ENCODE results near the gene KRT80. TPM values are rescaled to one million over a fixed set of nuclear protein-coding genes. Genes with fewer than 3 reads are reported as not detected.

Gene KRT80
- total RNA-seq, 2 experiments from 2014 or later: not detected

GRCh38 chr12:52169886-52170285 lies 21.9 kb downstream of the KRT80 start:
- H3K27ac Mint-ChIP-seq: no peak overlapping the region
- peaks cover 9% of the 10 kb centered on the region for H3K4me1 Mint-ChIP-seq
- H3K27me3 Mint-ChIP-seq: no peaks in the 10 kb centered on the region
- no peak for ATAC-seq
- no peak overlapping the region for H3K4me3 Mint-ChIP-seq
- no peaks in the 10 kb centered on the region for H3K36me3 Mint-ChIP-seq
- DNase-seq: no peak
- H3K9me3 Mint-ChIP-seq (ENCODE audit: low read depth): no peaks in the 10 kb centered on the region
- CTCF ChIA-PET: interaction anchor here (0.9 to 2.8 kb wide), 3 partner anchors 13 to 109 kb away, joined by 3 to 13 read pairs (median 3); no protein-coding TSS in a partner anchor

- CTCF ChIA-PET: interaction anchor here (1.1 to 1.5 kb wide), 2 partner anchors 45 to 111 kb away, joined by 5 read pairs; no protein-coding TSS in a partner anchor
- ATAC-seq (no peak), DNase-seq (no peak)
- Mint-ChIP-seq H3K9me3 (ENCODE audit: low read depth) (no peaks in the 10 kb centered on the region), H3K27me3 (no peaks in the 10 kb centered on the region), H3K4me1 (peaks cover 13% of the 10 kb centered on the region), H3K36me3 (no peaks in the 10 kb centered on the region), H3K4me3 (no peak overlapping the region), H3K27ac (no peak overlapping the region)
Observed at GRCh38 chr12:52168019-52168717, 23.6 kb downstream of the KRT80 start.

GRCh38 chr12:52167526-52167925 lies 24.3 kb downstream of the KRT80 start:
- no peak overlapping the region for H3K27ac Mint-ChIP-seq
- CTCF ChIA-PET: interaction anchor here (1.0 to 3.0 kb wide), 4 partner anchors 11 to 717 kb away, joined by 4 to 11 read pairs (median 5); no protein-coding TSS in a partner anchor
- peaks cover 16% of the 10 kb centered on the region for H3K4me1 Mint-ChIP-seq
- no peak for ATAC-seq
- no peaks in the 10 kb centered on the region for H3K27me3 Mint-ChIP-seq
- no peak for DNase-seq
- H3K4me3 Mint-ChIP-seq: no peak overlapping the region
- no peaks in the 10 kb centered on the region for H3K9me3 Mint-ChIP-seq (ENCODE audit: low read depth)
- H3K36me3 Mint-ChIP-seq: no peaks in the 10 kb centered on the region

GRCh38 chr12:52166672-52167071 lies 25.1 kb downstream of the KRT80 start:
- Mint-ChIP-seq H3K9me3 (ENCODE audit: low read depth) (no peaks in the 10 kb centered on the region), H3K27ac (no peak overlapping the region), H3K4me1 (peaks cover 25% of the 10 kb centered on the region), H3K4me3 (no peak overlapping the region), H3K27me3 (no peaks in the 10 kb centered on the region), H3K36me3 (no peaks in the 10 kb centered on the region)
- CTCF ChIA-PET: interaction anchor here (1.0 to 3.0 kb wide), 5 partner anchors 10 to 718 kb away, joined by 4 to 11 read pairs (median 5); no protein-coding TSS in a partner anchor
- DNase-seq (no peak), ATAC-seq (no peak)

GRCh38 chr12:52165096-52165855 lies 26.5 kb downstream of the KRT80 start:
- Mint-ChIP-seq H3K27me3 (no peaks in the 10 kb centered on the region), H3K4me3 (no peak overlapping the region), H3K9me3 (ENCODE audit: low read depth) (no peaks in the 10 kb centered on the region), H3K27ac (no peak overlapping the region), H3K36me3 (no peaks in the 10 kb centered on the region), H3K4me1 (peaks cover 33% of the 10 kb centered on the region)
- DNase-seq: no peak
- CTCF ChIA-PET: interaction anchor here (1.0 to 3.0 kb wide), 4 partner anchors 8 to 150 kb away, joined by 3 to 11 read pairs (median 4); no protein-coding TSS in a partner anchor
- no peak for ATAC-seq

GRCh38 chr12:52164624-52165023 lies 27.2 kb downstream of the KRT80 start:
- peaks cover 33% of the 10 kb centered on the region for H3K4me1 Mint-ChIP-seq

GRCh38 chr12:52162981-52163380 lies 28.8 kb downstream of the KRT80 start:
- Mint-ChIP-seq H3K9me3 (ENCODE audit: low read depth) (no peaks in the 10 kb centered on the region), H3K4me3 (no peak overlapping the region), H3K27ac (no peak overlapping the region), H3K4me1 (peaks cover 33% of the 10 kb centered on the region), H3K36me3 (no peaks in the 10 kb centered on the region), H3K27me3 (no peaks in the 10 kb centered on the region)
- DNase-seq (no peak), ATAC-seq (no peak)
- CTCF ChIA-PET: interaction anchor here (0.8 to 1.1 kb wide), 2 partner anchors 165 to 708 kb away, joined by 3 to 4 read pairs; no protein-coding TSS in a partner anchor

More at GRCh38 chr12:52164624-52165023, 27.2 kb downstream of the KRT80 start:
- Mint-ChIP-seq H3K27me3 (no peaks in the 10 kb centered on the region), H3K27ac (no peak overlapping the region), H3K36me3 (no peaks in the 10 kb centered on the region), H3K4me3 (no peak overlapping the region), H3K9me3 (ENCODE audit: low read depth) (no peaks in the 10 kb centered on the region)
- ATAC-seq (no peak), DNase-seq (no peak)
- CTCF ChIA-PET: interaction anchor here (1.9 to 3.0 kb wide), 2 partner anchors 8 to 57 kb away, joined by 5 to 11 read pairs; no protein-coding TSS in a partner anchor

GRCh38 chr12:52160200-52160599 lies 31.6 kb downstream of the KRT80 start:
- Mint-ChIP-seq H3K4me1 (peaks cover 32% of the 10 kb centered on the region), H3K36me3 (no peaks in the 10 kb centered on the region), H3K4me3 (no peak overlapping the region), H3K27me3 (no peaks in the 10 kb centered on the region), H3K9me3 (ENCODE audit: low read depth) (no peaks in the 10 kb centered on the region), H3K27ac (no peak overlapping the region)
- no peak for DNase-seq
- no peak for ATAC-seq
- CTCF ChIA-PET: interaction anchor here (0.8 to 1.7 kb wide), 3 partner anchors 134 to 719 kb away, joined by 3 to 5 read pairs (median 3); no protein-coding TSS in a partner anchor

- ATAC-seq: no peak
- CTCF ChIA-PET: interaction anchor here (0.6 to 3.6 kb wide), 20 partner anchors 9 to 727 kb away, joined by 3 to 27 read pairs (median 4); no protein-coding TSS in a partner anchor
- Mint-ChIP-seq H3K4me1 (peaks cover 31% of the 10 kb centered on the region), H3K9me3 (ENCODE audit: low read depth) (no peaks in the 10 kb centered on the region), H3K27me3 (peaks cover 2% of the 10 kb centered on the region), H3K36me3 (no peaks in the 10 kb centered on the region), H3K4me3 (no peak overlapping the region), H3K27ac (no peak overlapping the region)
- DNase-seq: no peak
Observed at GRCh38 chr12:52157566-52158150, 34.2 kb downstream of the KRT80 start.

GRCh38 chr12:52156757-52157565 lies 34.9 kb downstream of the KRT80 start:
- DNase-seq (peak; percentile 79), ATAC-seq (peak; percentile 58)
- Mint-ChIP-seq H3K36me3 (no peaks in the 10 kb centered on the region), H3K4me3 (no peak overlapping the region), H3K27ac (no peak overlapping the region), H3K4me1 (peaks cover 26% of the 10 kb centered on the region), H3K9me3 (ENCODE audit: low read depth) (no peaks in the 10 kb centered on the region), H3K27me3 (peaks cover 3% of the 10 kb centered on the region)
- CTCF ChIA-PET: interaction anchor here (0.6 to 3.6 kb wide), 32 partner anchors 8 to 728 kb away, joined by 3 to 27 read pairs (median 4); no protein-coding TSS in a partner anchor

- H3K27me3 Mint-ChIP-seq: peaks cover 7% of the 10 kb centered on the region
- H3K4me1 Mint-ChIP-seq: peaks cover 25% of the 10 kb centered on the region
- no peak overlapping the region for H3K4me3 Mint-ChIP-seq
- CTCF ChIA-PET: interaction anchor here (0.6 to 3.6 kb wide), 23 partner anchors 10 to 724 kb away, joined by 3 to 27 read pairs (median 4); no protein-coding TSS in a partner anchor
- H3K9me3 Mint-ChIP-seq (ENCODE audit: low read depth): no peaks in the 10 kb centered on the region
- no peak for DNase-seq
- H3K27ac Mint-ChIP-seq: no peak overlapping the region
- H3K36me3 Mint-ChIP-seq: no peaks in the 10 kb centered on the region
- no peak for ATAC-seq
Observed at GRCh38 chr12:52156311-52156710, 35.5 kb downstream of the KRT80 start.
